Lung (tissue), 12 donors: Measurements from ENCODE around the gene TTLL5. TPM values are rescaled to one million over a fixed set of nuclear protein-coding genes. Genes with fewer than 3 reads are reported as not detected.

Source experiments
- ATAC-seq: fragments of 200-7000 bp; cut with Tn5 transposase; one replicate; pipeline ENCODE4 v1.9.1; 2020; ENCODE audit warnings: moderate number of reproducible peaks; ENCODE audit not compliant: insufficient read depth, low FRiP score
- DNase-seq, 3 donors: peaks; one replicate each; pipeline ENCODE4 v3.0.0-alpha.2; 2013 to 2017
- H3K27ac ChIP-seq, 2 donors: one replicate each; pipeline ENCODE4 v1.5.1; 2013; ENCODE audit warnings: mild to moderate bottlenecking in 2 of 2, moderate library complexity in 2 of 2, control low read depth in 1 of 2, inconsistent platforms in 1 of 2, low read depth in 1 of 2, low read length in 1 of 2
- H3K27me3 ChIP-seq, 3 donors: one replicate each; pipeline ENCODE4 v1.5.1; 2013; ENCODE audit warnings: low read length in 2 of 3; ENCODE audit not compliant: control insufficient read depth in 3 of 3, insufficient read depth in 3 of 3
- H3K36me3 ChIP-seq, 4 donors: one replicate each; pipeline ENCODE4 v1.5.1; 2013; ENCODE audit warnings: low read length in 4 of 4, mild to moderate bottlenecking in 1 of 4, moderate library complexity in 1 of 4; ENCODE audit not compliant: control insufficient read depth in 4 of 4, insufficient read depth in 4 of 4
- H3K4me1 ChIP-seq, 5 donors: one replicate each; pipeline ENCODE4 v1.5.1; 2013; ENCODE audit warnings: low read length in 5 of 5, mild to moderate bottlenecking in 2 of 5, moderate library complexity in 1 of 5; ENCODE audit not compliant: control insufficient read depth in 5 of 5, insufficient read depth in 5 of 5
- H3K4me3 ChIP-seq: one replicate; pipeline ENCODE4 v1.5.1; 2013; ENCODE audit warnings: mild to moderate bottlenecking, control low read depth, moderate library complexity
- H3K9ac ChIP-seq, 2 donors: one replicate each; pipeline ENCODE4 v1.5.1; 2013; ENCODE audit warnings: low read length in 2 of 2, control low read depth in 1 of 2; ENCODE audit not compliant: insufficient read depth in 1 of 2
- H3K9me3 ChIP-seq, 4 donors: one replicate each; pipeline ENCODE4 v1.5.1; 2013; ENCODE audit warnings: low read length in 3 of 4, mild to moderate bottlenecking in 1 of 4, moderate library complexity in 1 of 4; ENCODE audit not compliant: control insufficient read depth in 4 of 4, insufficient read depth in 3 of 4
- WGBS, 2 donors: extraction: QIAGEN DNeasy Blood & Tissue Kit; methylation state at CpG; one replicate each; pipeline ENCODE4 v1.1.7; 2013; 5-methylcytosine and 5-hydroxymethylcytosine counted together
- polyA plus RNA-seq, 2 donors: library from polyadenylated mRNA; stranded (reverse); fragments of 200-250 nt; gene quantifications; one replicate each; pipeline ENCODE4 v1.2.1, GENCODE V29; 2013
- total RNA-seq, 2 donors: library from RNA; depleted of rRNA in 1 of 2; stranded (reverse); fragments of >200 nt in 1 of 2; gene quantifications; one replicate each; pipeline ENCODE4 v1.2.1, GENCODE V29; 2014 to 2021
- TF ChIP-seq, protein P1 (sequence below): IDR thresholded peaks from 2 replicates; pipeline ENCODE4 v1.5.1; 2012; ENCODE audit warnings: mild to moderate bottlenecking; ENCODE audit errors: control extremely low read depth, extremely low read depth
- donor health status: control.
- donor health status: control.
- donor health status: Bipolar disorder and iron deficiency.
- donor health status: healthy.
- donor health status: DM: yes; HTN: yes; CAD: no.

Gene TTLL5
- total and polyA plus RNA-seq, 4 donors: 10.3 to 58.6 (median 28.8) TPM

DNA sequence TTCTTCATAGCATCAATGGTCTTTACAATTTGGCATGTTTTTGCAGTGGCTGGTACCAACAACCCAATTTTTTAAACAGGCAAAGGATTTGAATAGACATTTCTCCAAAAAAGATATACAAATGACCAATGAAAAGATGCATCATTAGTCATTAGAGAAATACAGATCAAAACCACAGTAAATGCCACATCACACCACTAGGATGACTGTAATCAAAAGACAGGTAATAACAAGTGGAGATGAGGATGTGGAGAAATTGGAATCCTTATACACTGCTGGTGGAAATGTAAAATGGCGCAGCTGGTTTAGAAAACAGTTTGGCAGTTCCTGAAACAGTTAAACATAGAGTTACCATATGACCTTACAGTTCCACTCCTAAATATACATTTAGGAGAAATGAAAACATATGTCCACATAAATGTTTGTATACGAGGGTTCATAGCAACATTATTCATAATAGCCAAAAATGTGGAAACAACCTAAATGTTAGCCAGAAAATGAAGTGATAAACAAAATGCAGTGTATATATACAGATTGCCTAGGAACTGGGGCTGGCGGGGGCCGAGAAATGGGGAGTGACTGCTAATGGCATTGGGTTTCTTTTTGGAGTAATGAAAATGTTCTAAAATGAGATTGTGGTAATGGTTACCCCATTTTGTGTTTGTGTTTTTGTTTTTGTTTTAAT, 265.5 kb downstream of the TTLL5 start:
- Histone ChIP-seq H3K4me3 (no peak overlapping the region), H3K27me3 (no peaks in the 10 kb centered on the region), H3K36me3 (peaks cover 0 to 3% (median 0%) of the 10 kb centered on the region in 4 donors), H3K4me1 (peaks cover 0 to 8% (median 0%) of the 10 kb centered on the region in 5 donors), H3K9ac (no peak overlapping the region), H3K9me3 (no peaks in the 10 kb centered on the region), H3K27ac (no peak overlapping the region)
- ATAC-seq (no peak), DNase-seq (peak; percentile 48 to 74 (median 58))
- WGBS, 2 donors: 94 to 98% methylated on average over 4 of the region's 4 CpGs
- TF ChIP-seq, protein P1, sequence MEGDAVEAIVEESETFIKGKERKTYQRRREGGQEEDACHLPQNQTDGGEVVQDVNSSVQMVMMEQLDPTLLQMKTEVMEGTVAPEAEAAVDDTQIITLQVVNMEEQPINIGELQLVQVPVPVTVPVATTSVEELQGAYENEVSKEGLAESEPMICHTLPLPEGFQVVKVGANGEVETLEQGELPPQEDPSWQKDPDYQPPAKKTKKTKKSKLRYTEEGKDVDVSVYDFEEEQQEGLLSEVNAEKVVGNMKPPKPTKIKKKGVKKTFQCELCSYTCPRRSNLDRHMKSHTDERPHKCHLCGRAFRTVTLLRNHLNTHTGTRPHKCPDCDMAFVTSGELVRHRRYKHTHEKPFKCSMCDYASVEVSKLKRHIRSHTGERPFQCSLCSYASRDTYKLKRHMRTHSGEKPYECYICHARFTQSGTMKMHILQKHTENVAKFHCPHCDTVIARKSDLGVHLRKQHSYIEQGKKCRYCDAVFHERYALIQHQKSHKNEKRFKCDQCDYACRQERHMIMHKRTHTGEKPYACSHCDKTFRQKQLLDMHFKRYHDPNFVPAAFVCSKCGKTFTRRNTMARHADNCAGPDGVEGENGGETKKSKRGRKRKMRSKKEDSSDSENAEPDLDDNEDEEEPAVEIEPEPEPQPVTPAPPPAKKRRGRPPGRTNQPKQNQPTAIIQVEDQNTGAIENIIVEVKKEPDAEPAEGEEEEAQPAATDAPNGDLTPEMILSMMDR: no peak

DNA sequence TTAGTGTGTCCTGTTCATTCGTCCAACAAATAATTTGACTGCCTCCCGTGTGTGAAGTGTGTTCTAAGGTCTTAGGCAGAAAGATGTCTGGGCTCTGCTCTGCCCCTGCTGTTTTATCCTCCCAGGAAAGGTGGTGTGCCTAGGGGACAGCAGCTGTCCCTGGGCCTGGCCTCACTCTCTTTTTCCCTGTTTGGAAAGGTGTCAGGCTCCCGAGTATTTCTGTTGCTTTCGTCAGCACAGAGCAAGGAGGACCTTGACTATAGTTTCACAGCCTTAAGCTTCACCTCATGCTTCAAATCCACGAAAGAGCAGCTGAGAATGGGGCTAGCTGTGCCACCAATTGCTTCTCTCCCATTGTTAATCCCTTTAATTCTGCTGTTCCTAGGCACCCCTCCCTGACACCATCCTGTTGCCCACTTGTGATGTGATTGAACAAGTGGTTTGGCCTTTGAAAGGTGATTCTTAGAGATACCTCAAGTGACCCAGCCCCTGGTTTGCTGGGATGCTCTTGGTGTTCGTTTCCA, 266.6 kb downstream of the TTLL5 start:
- Histone ChIP-seq H3K9me3 (no peaks in the 10 kb centered on the region), H3K9ac (no peak overlapping the region), H3K36me3 (peaks cover 0 to 3% (median 0%) of the 10 kb centered on the region in 4 donors), H3K27me3 (no peaks in the 10 kb centered on the region), H3K4me1 (peaks cover 0 to 8% (median 0%) of the 10 kb centered on the region in 5 donors), H3K27ac (no peak overlapping the region), H3K4me3 (no peak overlapping the region)
- WGBS, 2 donors: 75 to 85% methylated on average over 6 of the region's 6 CpGs
- ATAC-seq (no peak), DNase-seq (no peak)
- TF ChIP-seq, protein P1: no peak

DNA sequence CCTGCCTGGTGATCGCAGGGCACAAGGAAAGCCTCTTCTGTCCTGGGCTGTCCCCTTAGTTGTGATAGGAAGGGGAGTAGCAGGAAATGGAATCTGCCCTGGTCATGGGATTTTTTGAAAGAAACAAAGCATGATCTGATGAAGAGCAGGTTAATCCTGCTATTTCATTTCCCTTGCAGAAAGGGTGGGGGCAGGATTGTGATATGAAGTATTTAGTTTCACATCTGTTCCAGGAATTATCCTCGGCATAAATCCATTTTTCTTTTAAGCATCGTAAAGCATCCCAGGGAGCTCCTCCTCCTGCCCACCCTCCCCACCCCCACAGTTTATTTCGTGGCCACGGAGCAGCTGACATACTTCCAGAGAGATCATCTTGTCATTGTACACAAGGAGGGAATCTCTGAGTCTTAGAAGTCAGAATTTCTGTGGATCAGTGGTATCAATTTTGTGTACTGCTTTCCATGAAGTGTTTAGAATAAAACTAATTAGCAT, 267.7 kb downstream of the TTLL5 start:
- 55 to 73% methylated on average over 5 of the region's 5 CpGs for WGBS, 2 donors
- Histone ChIP-seq H3K27me3 (no peaks in the 10 kb centered on the region), H3K9ac (peak overlapping the region in 1 of 2 donors; percentile 51), H3K27ac (no peak overlapping the region), H3K4me1 (peaks cover 0 to 8% (median 0%) of the 10 kb centered on the region in 5 donors), H3K9me3 (no peaks in the 10 kb centered on the region), H3K36me3 (peaks cover 0 to 3% (median 0%) of the 10 kb centered on the region in 4 donors), H3K4me3 (no peak overlapping the region)
- ATAC-seq (no peak), DNase-seq (peak; percentile 41 to 72 (median 69))
- TF ChIP-seq, protein P1: no peak
